HEK293 (cell line): ENCODE data around the gene MTMR11.

Experiments
- CTCF ChIA-PET: fragments of 350-600 bp; formaldehyde crosslinking; extraction: SDS; loops from one replicate; lab custom pipeline; 2021; ENCODE audit warnings: antibody characterized with exemption; lab: Yijun Ruan, JAX
- POLR2A ChIA-PET: fragments of 300-600 bp; formaldehyde crosslinking; extraction: SDS; loops from one replicate; lab custom pipeline; 2020; ENCODE audit warnings: antibody characterized with exemption, inconsistent platforms; lab: Yijun Ruan, JAX
- H3K27ac ChIP-seq: fragments of 200-500 bp; sonication (Bioruptor generic); 2 replicates; pipeline ENCODE4 v1.5.1; 2014; ENCODE audit warnings: low read depth, low read length, control low read depth, inconsistent platforms; ENCODE audit errors: extremely low read depth
- H3K36me3 ChIP-seq, 2 experiments: fragments of 200-500 bp in 1 of 2; sonication (Bioruptor generic) in 1 of 2; 1 replicate in 1 of 2; 2 replicates in 1 of 2; pipeline ENCODE4 v1.5.1; 2014 to 2017; ENCODE audit warnings: inconsistent platforms in 2 of 2, low read length in 2 of 2; ENCODE audit not compliant: control insufficient read depth in 2 of 2, insufficient read depth in 1 of 2
- H3K4me1 ChIP-seq: fragments of 200-500 bp; sonication (Bioruptor generic); 2 replicates; pipeline ENCODE4 v1.5.1; 2014; ENCODE audit warnings: mild to moderate bottlenecking, low read length, inconsistent platforms; ENCODE audit not compliant: control insufficient read depth, insufficient read depth
- H3K4me3 ChIP-seq: 2 replicates; pipeline ENCODE4 v1.5.1; 2011; ENCODE audit warnings: low read depth, mild to moderate bottlenecking, control low read depth, low read length, moderate library complexity
- H3K9me3 ChIP-seq: fragments of 200-500 bp; sonication (Bioruptor generic); 2 replicates; pipeline ENCODE4 v1.5.1; 2014; ENCODE audit warnings: low read depth, low read length, inconsistent platforms; ENCODE audit not compliant: control insufficient read depth, insufficient read depth
- KLF1 ChIP-seq: fragments of 450-650 bp; formaldehyde crosslinking; IDR thresholded peaks from 2 replicates; pipeline ENCODE4 v1.5.1; 2016; ENCODE audit warnings: missing biosample characterization, missing genetic modification characterization
- KLF8 ChIP-seq: fragments of 450-650 bp; formaldehyde crosslinking; IDR thresholded peaks from 2 replicates; pipeline ENCODE4 v1.5.1; 2016; ENCODE audit warnings: missing biosample characterization, missing genetic modification characterization
- SP2 ChIP-seq: fragments of 450-650 bp; formaldehyde crosslinking; IDR thresholded peaks from 2 replicates; pipeline ENCODE4 v1.5.1; 2016; ENCODE audit warnings: missing biosample characterization, missing genetic modification characterization
- SP3 ChIP-seq: fragments of 450-650 bp; formaldehyde crosslinking; IDR thresholded peaks from 2 replicates; pipeline ENCODE4 v1.5.1; 2016; ENCODE audit warnings: missing biosample characterization, missing genetic modification characterization
- SP7 ChIP-seq: fragments of 450-650 bp; formaldehyde crosslinking; IDR thresholded peaks from 2 replicates; pipeline ENCODE4 v1.5.1; 2016; ENCODE audit warnings: missing biosample characterization, missing genetic modification characterization
- ZBTB1 ChIP-seq: fragments of 450-650 bp; formaldehyde crosslinking; IDR thresholded peaks from 2 replicates; pipeline ENCODE4 v1.5.1; 2016; ENCODE audit warnings: missing biosample characterization, missing genetic modification characterization
- ZBTB7A ChIP-seq: fragments of 450-650 bp; formaldehyde crosslinking; IDR thresholded peaks from 2 replicates; pipeline ENCODE4 v1.5.1; 2016; ENCODE audit warnings: low read depth, missing biosample characterization, missing genetic modification characterization
- ZEB2 ChIP-seq: fragments of 450-650 bp; formaldehyde crosslinking; IDR thresholded peaks from 2 replicates; pipeline ENCODE4 v1.5.1; 2016; ENCODE audit warnings: missing biosample characterization, missing genetic modification characterization
- ZFHX2 ChIP-seq: fragments of 450-650 bp; formaldehyde crosslinking; conservative IDR thresholded peaks from 2 replicates; pipeline ENCODE4 v1.5.1; 2016; ENCODE audit warnings: missing biosample characterization, missing genetic modification characterization
- ZNF2 ChIP-seq: fragments of 450-650 bp; formaldehyde crosslinking; IDR thresholded peaks from 2 replicates; pipeline ENCODE4 v1.5.1; 2016; ENCODE audit warnings: missing biosample characterization, missing genetic modification characterization
- ZNF239 ChIP-seq: fragments of 450-650 bp; formaldehyde crosslinking; IDR thresholded peaks from 2 replicates; pipeline ENCODE4 v1.5.1; 2016; ENCODE audit warnings: missing biosample characterization, missing genetic modification characterization
- ZNF24 ChIP-seq: fragments of 450-650 bp; formaldehyde crosslinking; IDR thresholded peaks from 2 replicates; pipeline ENCODE4 v1.5.1; 2016; ENCODE audit warnings: missing biosample characterization, missing genetic modification characterization
- ZNF302 ChIP-seq: fragments of 450-650 bp; formaldehyde crosslinking; IDR thresholded peaks from 2 replicates; pipeline ENCODE4 v1.5.1; 2016; ENCODE audit warnings: missing biosample characterization, missing genetic modification characterization, low read depth
- ZNF335 ChIP-seq: fragments of 450-650 bp; formaldehyde crosslinking; conservative IDR thresholded peaks from 2 replicates; pipeline ENCODE4 v1.5.1; 2016; ENCODE audit warnings: missing biosample characterization, missing genetic modification characterization
- ZNF341 ChIP-seq: fragments of 450-650 bp; formaldehyde crosslinking; IDR thresholded peaks from 2 replicates; pipeline ENCODE4; 2016; ENCODE audit warnings: low read depth, missing biosample characterization, missing genetic modification characterization
- ZNF350 ChIP-seq: fragments of 450-650 bp; formaldehyde crosslinking; IDR thresholded peaks from 2 replicates; pipeline ENCODE4 v1.5.0; 2017; ENCODE audit warnings: missing biosample characterization, mild to moderate bottlenecking, missing genetic modification characterization
- ZNF366 ChIP-seq: fragments of 450-650 bp; formaldehyde crosslinking; conservative IDR thresholded peaks from 2 replicates; pipeline ENCODE4 v1.5.1; 2016; ENCODE audit warnings: missing biosample characterization, missing genetic modification characterization
- ZNF394 ChIP-seq: fragments of 450-650 bp; formaldehyde crosslinking; IDR thresholded peaks from 2 replicates; pipeline ENCODE4 v1.5.1; 2016; ENCODE audit warnings: missing biosample characterization, missing genetic modification characterization, mild to moderate bottlenecking, moderate library complexity, borderline replicate concordance
- ZNF404 ChIP-seq: fragments of 450-650 bp; formaldehyde crosslinking; IDR thresholded peaks from 2 replicates; pipeline ENCODE4 v1.5.1; 2017; ENCODE audit warnings: missing biosample characterization, missing genetic modification characterization
- ZNF416 ChIP-seq: fragments of 450-650 bp; formaldehyde crosslinking; IDR thresholded peaks from 2 replicates; pipeline ENCODE4 v1.5.1; 2016; ENCODE audit warnings: missing biosample characterization, missing genetic modification characterization
- ZNF521 ChIP-seq: fragments of 450-650 bp; formaldehyde crosslinking; IDR thresholded peaks from 2 replicates; pipeline ENCODE4 v1.5.1; 2017; ENCODE audit warnings: missing biosample characterization, mild to moderate bottlenecking, missing genetic modification characterization
- ZNF623 ChIP-seq: fragments of 450-650 bp; formaldehyde crosslinking; IDR thresholded peaks from 2 replicates; pipeline ENCODE4 v1.5.1; 2016; ENCODE audit warnings: missing biosample characterization, missing genetic modification characterization
- ZSCAN30 ChIP-seq: fragments of 450-650 bp; IDR thresholded peaks from 2 replicates; pipeline ENCODE4 v1.5.1; 2018; ENCODE audit warnings: missing biosample characterization, mild to moderate bottlenecking, missing genetic modification characterization, moderate library complexity
- TF ChIP-seq, protein P1 (sequence below): fragments of 450-650 bp; formaldehyde crosslinking; IDR thresholded peaks from 2 replicates; pipeline ENCODE4 v1.5.1; 2016; ENCODE audit warnings: missing biosample characterization, missing genetic modification characterization
- TF ChIP-seq, protein P2 (sequence below): fragments of 450-650 bp; formaldehyde crosslinking; IDR thresholded peaks from 2 replicates; pipeline ENCODE4 v1.5.1; 2016; ENCODE audit warnings: missing biosample characterization, missing genetic modification characterization, low read depth
- TF ChIP-seq, protein P3 (sequence below): fragments of 450-650 bp; formaldehyde crosslinking; conservative IDR thresholded peaks from 2 replicates; pipeline ENCODE4 v1.5.1; 2016; ENCODE audit warnings: low read depth, missing biosample characterization, missing genetic modification characterization
- TF ChIP-seq, protein P4 (sequence below): fragments of 450-650 bp; formaldehyde crosslinking; IDR thresholded peaks from 2 replicates; pipeline ENCODE4; 2016; ENCODE audit warnings: missing biosample characterization, missing genetic modification characterization
- TF ChIP-seq, protein P5 (sequence below): fragments of 450-650 bp; formaldehyde crosslinking; IDR thresholded peaks from 2 replicates; pipeline ENCODE4 v1.5.1; 2016; ENCODE audit warnings: missing biosample characterization, missing genetic modification characterization

Gene MTMR11

DNA sequence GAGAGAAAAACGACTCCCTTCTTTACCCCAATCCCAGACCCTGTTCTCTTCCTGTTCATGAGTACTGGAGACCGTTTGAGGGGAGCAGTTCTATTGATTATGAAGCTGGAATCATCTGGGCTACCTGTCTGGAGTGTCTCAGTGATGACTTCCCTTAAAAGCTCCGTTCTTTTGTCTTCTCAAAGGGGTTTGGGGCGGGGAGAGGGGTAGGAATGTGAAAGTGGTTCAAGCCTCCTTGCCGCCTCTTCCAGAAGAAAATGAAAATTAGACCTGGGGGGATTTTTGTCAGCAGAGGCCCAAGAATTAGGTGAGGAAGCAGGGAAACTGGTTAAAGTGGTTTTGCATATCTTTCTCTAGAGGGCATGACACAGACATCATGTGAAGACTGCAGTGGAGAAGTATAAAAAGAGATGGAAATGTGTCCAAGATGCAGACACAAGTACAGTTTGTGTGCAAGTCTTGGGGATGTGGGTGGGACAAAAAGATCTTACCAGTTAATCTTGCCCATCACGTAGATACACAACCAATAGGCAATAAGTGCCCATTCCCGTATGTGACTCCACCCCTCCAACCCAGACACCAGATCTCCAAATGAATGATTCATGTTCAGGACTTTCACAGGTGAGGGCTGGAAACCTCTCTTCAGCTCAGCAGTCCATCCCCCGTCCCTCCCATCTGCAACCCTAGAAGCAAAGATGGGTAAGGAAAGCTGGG is 470 bp upstream of the MTMR11 start:
- peak overlapping the region; percentile 57 for H3K4me3 ChIP-seq
- TF ChIP-seq, protein P1, sequence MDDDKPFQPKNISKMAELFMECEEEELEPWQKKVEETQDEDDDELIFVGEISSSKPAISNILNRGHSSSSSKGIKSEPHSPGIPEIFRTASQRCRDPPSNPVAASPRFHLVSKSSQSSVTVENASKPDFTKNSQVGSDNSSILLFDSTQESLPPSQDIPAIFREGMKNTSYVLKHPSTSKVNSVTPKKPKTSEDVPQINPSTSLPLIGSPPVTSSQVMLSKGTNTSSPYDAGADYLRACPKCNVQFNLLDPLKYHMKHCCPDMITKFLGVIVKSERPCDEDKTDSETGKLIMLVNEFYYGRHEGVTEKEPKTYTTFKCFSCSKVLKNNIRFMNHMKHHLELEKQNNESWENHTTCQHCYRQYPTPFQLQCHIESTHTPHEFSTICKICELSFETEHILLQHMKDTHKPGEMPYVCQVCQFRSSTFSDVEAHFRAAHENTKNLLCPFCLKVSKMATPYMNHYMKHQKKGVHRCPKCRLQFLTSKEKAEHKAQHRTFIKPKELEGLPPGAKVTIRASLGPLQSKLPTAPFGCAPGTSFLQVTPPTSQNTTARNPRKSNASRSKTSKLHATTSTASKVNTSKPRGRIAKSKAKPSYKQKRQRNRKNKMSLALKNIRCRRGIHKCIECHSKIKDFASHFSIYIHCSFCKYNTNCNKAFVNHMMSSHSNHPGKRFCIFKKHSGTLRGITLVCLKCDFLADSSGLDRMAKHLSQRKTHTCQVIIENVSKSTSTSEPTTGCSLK (tag by site-specific recombination), result no peak
- TF ChIP-seq ZNF404, result no peak
- no peak for TF ChIP-seq ZNF623 (tag by site-specific recombination)
- TF ChIP-seq KLF8 (tag by site-specific recombination), result peak; percentile 66; the same call in 1 of the 2 replicates
- peak; percentile 56 for TF ChIP-seq ZNF341 (tag by site-specific recombination)
- no peak for TF ChIP-seq ZNF521 (tag by site-specific recombination)
- TF ChIP-seq, protein P2, sequence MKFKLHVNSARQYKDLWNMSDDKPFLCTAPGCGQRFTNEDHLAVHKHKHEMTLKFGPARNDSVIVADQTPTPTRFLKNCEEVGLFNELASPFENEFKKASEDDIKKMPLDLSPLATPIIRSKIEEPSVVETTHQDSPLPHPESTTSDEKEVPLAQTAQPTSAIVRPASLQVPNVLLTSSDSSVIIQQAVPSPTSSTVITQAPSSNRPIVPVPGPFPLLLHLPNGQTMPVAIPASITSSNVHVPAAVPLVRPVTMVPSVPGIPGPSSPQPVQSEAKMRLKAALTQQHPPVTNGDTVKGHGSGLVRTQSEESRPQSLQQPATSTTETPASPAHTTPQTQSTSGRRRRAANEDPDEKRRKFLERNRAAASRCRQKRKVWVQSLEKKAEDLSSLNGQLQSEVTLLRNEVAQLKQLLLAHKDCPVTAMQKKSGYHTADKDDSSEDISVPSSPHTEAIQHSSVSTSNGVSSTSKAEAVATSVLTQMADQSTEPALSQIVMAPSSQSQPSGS (tag by site-specific recombination), result no peak
- TF ChIP-seq ZNF416 (tag by site-specific recombination), result no peak
- TF ChIP-seq, protein P3, sequence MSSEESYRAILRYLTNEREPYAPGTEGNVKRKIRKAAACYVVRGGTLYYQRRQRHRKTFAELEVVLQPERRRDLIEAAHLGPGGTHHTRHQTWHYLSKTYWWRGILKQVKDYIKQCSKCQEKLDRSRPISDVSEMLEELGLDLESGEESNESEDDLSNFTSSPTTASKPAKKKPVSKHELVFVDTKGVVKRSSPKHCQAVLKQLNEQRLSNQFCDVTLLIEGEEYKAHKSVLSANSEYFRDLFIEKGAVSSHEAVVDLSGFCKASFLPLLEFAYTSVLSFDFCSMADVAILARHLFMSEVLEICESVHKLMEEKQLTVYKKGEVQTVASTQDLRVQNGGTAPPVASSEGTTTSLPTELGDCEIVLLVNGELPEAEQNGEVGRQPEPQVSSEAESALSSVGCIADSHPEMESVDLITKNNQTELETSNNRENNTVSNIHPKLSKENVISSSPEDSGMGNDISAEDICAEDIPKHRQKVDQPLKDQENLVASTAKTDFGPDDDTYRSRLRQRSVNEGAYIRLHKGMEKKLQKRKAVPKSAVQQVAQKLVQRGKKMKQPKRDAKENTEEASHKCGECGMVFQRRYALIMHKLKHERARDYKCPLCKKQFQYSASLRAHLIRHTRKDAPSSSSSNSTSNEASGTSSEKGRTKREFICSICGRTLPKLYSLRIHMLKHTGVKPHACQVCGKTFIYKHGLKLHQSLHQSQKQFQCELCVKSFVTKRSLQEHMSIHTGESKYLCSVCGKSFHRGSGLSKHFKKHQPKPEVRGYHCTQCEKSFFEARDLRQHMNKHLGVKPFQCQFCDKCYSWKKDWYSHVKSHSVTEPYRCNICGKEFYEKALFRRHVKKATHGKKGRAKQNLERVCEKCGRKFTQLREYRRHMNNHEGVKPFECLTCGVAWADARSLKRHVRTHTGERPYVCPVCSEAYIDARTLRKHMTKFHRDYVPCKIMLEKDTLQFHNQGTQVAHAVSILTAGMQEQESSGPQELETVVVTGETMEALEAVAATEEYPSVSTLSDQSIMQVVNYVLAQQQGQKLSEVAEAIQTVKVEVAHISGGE (tag by site-specific recombination), result 0 out of 2 replicates have a peak, but pooled peaks have one; percentile 12
- TF ChIP-seq ZSCAN30, result no peak
- TF ChIP-seq ZBTB1, result no peak
- peak; percentile 42; the same call in 1 of the 2 replicates for TF ChIP-seq ZEB2
- TF ChIP-seq ZNF24, result 0 out of 2 replicates have a peak, but pooled peaks have one; percentile 31
- TF ChIP-seq ZNF394, result peak; percentile 12; the same call in 1 of the 2 replicates
- peak; percentile 51; the same call in 1 of the 2 replicates for TF ChIP-seq KLF1
- TF ChIP-seq, protein P4, sequence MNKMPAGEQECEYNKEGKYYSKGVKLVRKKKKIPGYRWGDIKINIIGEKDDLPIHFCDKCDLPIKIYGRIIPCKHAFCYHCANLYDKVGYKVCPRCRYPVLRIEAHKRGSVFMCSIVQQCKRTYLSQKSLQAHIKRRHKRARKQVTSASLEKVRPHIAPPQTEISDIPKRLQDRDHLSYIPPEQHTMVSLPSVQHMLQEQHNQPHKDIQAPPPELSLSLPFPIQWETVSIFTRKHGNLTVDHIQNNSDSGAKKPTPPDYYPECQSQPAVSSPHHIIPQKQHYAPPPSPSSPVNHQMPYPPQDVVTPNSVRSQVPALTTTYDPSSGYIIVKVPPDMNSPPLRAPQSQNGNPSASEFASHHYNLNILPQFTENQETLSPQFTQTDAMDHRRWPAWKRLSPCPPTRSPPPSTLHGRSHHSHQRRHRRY (tag by site-specific recombination), result no peak
- TF ChIP-seq SP7, result peak; percentile 36; the same call in 1 of the 2 replicates
- TF ChIP-seq ZNF2, result no peak
- TF ChIP-seq ZFHX2 (tag by site-specific recombination), result no peak
- no peak for TF ChIP-seq ZNF302
- peak; percentile 57 for TF ChIP-seq SP3 (tag by site-specific recombination)
- peak; percentile 74 for TF ChIP-seq ZNF366
- TF ChIP-seq SP2, result peak; percentile 82
- no peak for TF ChIP-seq ZNF350 (tag by site-specific recombination)
- TF ChIP-seq, protein P5, sequence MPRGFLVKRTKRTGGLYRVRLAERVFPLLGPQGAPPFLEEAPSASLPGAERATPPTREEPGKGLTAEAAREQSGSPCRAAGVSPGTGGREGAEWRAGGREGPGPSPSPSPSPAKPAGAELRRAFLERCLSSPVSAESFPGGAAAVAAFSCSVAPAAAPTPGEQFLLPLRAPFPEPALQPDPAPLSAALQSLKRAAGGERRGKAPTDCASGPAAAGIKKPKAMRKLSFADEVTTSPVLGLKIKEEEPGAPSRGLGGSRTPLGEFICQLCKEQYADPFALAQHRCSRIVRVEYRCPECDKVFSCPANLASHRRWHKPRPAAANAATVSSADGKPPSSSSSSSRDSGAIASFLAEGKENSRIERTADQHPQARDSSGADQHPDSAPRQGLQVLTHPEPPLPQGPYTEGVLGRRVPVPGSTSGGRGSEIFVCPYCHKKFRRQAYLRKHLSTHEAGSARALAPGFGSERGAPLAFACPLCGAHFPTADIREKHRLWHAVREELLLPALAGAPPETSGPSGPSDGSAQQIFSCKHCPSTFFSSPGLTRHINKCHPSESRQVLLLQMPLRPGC (tag by site-specific recombination), result no peak
- TF ChIP-seq ZNF335, result no peak
- no peak for TF ChIP-seq ZNF239
- TF ChIP-seq ZBTB7A (tag by site-specific recombination), result no peak

More for the DNA sequence above, 470 bp upstream of the MTMR11 start:
- H3K9me3 ChIP-seq, result no peaks in the 10 kb centered on the region
- H3K4me1 ChIP-seq, result peaks cover 6% of the 10 kb centered on the region; the same call in 1 of the 2 replicates
- ChIA-PET POLR2A (interaction anchor here (1.5 to 4.3 kb wide), 3 partner anchors 9 to 49 kb away, joined by 7 to 48 read pairs (median 20); partner anchors contain the start of gene SF3B4), CTCF (interaction anchor here (0.6 to 0.7 kb wide), 2 partner anchors 121 to 232 kb away, joined by 3 to 4 read pairs; no protein-coding TSS in a partner anchor)
- peaks cover 0 to 16% of the 10 kb centered on the region in 2 experiments; a peak in 1 of 3 replicates for H3K36me3 ChIP-seq
- peak overlapping the region; percentile 33; the same call in 1 of the 2 replicates for H3K27ac ChIP-seq
